Stimulated activated CD8-positive, alpha-beta memory T cell treated with anti-CD3 and anti-CD28 coated beads, Interleukin-7, amount 100 ng/mL, for 1 hour (primary cell): ENCODE results near the gene HCK.
"Not testable (repeated sequence)": the region's sequence is repeated elsewhere in the genome, so short reads cannot be mapped to it uniquely, and the experiment has no call there.

Experiments
- DNase-seq, 2 donors: peaks; one replicate each; pipeline ENCODE4 v3.0.0-alpha.2; 2020; ENCODE audit warnings: low read depth in 2 of 2

HCK gene

GRCh38 chr20:32091888-32092346 lies 39.9 kb downstream of the HCK start:
- peak; percentile 43 to 58 for DNase-seq

DNA sequence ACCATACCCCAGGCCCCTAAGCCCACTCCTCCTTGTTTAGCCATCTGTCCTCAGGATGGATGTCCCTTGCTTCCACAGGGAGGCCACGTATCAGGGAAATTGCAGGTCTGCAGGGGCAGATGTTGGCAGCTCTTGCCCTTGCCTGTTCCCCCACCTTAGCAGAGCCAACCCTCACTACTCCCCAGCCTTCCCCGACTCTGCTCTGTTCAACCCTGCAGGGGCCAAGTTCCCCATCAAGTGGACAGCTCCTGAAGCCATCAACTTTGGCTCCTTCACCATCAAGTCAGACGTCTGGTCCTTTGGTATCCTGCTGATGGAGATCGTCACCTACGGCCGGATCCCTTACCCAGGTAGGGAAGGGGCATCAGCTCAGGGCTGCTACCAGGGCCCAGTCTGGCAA lies 46.7 kb downstream of the HCK start:
- DNase-seq, result no peak

DNA sequence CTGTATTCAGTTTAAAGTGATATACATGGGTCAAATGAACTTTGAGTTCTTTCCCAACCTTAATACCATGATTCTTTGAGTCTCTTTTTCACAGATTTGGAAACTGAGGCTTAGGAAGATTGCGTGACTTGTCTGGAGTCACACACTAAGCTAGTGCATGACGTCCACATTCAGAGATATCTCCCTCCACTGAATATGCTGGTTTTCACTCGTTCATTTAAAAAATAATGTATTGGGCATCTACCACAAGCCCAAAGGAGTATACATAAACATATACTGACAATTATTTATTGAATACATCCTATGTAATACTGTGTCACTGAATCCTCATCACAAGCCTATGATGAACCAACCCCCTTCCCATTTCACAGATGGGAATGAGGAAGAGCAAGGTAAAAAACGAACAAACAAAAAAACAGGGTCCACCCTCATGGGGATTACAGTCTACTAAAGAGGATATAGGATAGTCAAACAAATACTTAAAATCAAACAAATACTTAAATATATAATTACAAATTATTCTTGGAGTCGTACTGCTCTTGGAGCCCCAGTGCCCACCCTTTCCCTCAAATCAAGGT lies 56.9 kb downstream of the HCK start:
- no peak for DNase-seq

- peak; percentile 70 to 79 for DNase-seq
Measured at GRCh38 chr20:32109392-32110172, 57.5 kb downstream of the HCK start, which contains the start of gene TM9SF4. TSS of gene TM9SF4 (plus strand) at chr20:32109714. CDS start at chr20:32109741, 27 bp downstream.

DNA sequence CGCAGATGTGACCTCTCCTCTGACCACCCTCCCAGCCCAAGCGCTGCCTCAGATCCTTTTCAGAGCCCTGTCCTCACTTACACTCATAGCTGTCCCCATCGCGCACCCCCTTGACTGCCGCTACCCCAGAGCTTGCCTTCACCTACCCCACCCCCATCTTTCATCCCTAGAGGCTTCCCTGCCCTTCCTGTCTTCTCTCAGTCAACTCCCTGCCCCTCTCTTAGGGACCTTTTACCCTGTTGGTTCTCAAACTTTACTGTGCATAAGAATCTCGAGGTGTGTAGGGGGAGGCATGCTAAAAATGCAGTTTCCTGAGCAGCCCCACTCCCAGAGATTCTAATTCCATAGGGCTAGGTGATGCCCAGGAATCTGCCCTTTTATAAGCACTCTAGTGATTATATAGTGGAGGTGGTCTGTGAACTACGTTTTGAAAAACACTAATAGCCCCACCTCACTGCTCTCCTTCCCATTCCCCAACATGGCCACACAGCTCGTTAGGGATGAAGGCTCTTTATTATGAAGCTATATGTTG lies 58.2 kb downstream of the HCK start:
- no peak for DNase-seq

DNA sequence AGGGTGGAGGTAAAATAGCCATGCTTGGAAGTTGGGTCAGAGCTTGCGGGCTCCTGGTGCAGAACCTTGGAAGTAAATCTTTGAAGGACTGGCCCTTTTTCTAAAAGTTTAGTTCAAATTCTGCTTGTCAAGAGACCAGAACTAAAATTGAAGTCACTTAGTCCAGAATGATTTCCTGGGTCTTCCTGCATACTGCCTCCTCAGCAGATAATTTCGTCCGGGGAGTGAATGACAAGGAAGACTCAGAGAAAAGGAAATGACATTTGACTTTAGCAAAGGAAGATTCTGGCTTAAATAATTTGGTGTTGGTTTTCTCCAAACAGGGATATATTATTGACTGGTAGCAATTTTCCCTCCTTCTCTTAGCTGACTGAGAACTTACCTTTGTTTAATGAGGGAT lies 58.7 kb downstream of the HCK start:
- DNase-seq, result no peak

GRCh38 chr20:32111156-32111686 lies 59.2 kb downstream of the HCK start:
- no peak for DNase-seq

GRCh38 chr20:32111753-32112152 lies 59.7 kb downstream of the HCK start:
- no peak for DNase-seq

GRCh38 chr20:32112841-32113240 lies 60.8 kb downstream of the HCK start:
- no peak for DNase-seq

DNA sequence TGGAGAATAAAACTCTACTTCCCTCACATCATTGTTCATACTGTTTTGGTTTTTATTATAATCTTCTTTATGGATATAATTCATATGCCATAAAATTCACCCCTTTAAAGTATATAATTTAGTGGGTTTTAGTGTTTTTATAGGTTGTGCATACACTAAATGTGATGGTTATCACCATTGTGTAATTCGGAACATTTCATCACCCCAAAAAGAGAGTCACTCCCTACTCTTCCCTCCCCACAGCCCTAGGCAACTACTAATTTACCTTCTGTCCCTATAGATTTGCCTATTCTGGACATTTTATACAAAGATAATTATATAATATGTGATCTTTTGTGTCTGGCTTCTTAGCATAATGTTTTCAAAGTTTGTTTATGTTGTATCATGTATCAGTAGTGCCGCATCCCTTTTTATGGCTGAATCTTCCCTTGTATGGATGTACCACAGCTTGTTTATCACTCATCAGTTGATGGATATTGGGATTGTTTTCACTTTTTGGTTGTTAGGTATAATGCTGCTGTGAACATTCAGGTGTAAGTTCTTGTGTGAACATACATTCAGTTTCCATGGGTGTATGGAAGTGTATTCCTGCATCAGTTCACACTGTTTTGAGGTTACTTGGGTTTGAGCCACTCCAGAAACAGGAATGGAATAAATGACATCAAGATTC lies 61.7 kb downstream of the HCK start:
- DNase-seq, result no peak

DNA sequence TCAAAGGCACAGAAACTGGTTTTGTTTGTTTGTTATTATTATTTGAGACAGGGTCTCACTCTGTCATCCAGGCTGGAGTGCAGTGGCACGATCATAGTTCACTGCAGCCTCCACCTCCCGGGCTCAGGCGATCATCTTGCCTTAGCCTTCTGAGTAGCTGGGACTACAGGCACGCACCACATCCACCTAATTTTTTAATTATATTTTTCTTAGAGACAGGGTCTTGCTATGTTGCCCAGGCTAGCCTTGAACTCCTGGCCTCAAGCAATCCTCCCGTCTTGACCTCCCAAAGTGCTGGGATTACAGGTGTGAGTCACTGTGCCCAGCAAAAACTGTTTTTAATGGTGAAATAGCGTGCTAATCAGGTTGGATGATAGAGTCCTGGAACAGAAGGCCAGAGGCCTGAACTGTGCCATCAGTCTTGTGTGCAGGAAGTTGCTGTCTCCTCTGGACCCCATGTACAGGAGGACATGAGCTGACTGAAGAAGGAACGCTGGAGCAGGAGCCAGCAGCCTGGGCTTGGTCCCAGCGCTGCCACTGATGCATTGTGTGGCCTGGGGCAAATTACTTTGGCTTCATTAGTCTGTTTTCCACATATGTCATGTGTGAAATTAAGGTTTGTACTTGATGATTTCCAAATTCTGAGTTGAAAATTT lies 62.4 kb downstream of the HCK start:
- DNase-seq, result no peak

DNA sequence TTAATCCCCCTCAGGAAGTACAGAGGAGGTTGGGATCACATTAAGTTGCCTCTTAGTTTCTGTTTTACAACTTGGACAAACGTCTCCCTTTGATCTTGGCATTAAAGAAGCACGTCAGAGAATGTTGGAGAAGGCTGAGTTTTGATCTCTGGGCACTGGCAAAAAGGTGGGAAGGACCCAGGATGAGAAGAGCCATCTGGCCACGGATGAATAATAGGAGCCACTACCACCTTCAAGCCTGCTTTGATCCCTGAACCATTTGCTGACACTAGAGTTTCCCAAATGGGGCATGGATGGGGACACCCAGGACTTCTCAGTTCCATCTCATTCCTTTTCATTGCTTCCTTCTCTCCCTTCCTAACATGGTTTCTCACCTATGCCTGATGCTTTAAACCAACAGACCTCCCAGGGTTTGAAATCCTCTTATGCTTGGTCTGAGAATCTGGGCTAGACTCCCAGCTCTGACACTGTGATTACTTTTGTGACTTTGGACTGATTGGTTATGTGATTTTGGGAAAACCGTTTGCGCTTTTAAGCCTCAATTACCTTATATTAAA lies 63.2 kb downstream of the HCK start:
- DNase-seq, result no peak

DNA sequence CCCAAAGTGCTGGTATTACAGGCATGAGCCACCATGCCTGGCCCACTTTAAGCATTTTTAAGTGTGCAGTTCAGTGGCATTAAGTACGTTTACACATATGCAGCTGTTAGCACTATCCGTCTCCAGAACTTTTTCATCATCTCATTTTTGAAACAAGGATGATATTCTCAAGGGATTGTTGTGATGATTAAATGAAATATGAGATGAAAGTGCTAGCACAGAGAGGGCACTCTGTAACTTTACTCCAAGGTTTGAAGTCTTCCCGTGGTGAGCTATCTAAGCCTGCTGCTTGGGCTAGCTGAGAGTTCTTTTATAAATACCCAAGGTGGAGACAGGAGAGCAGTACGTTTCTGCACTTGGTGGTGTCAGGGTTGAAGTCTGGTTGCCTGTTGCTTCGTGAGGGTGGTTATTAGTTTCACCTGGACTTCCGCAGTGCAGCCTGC lies 64.1 kb downstream of the HCK start:
- no peak for DNase-seq

GRCh38 chr20:32116796-32117195 lies 64.8 kb downstream of the HCK start:
- DNase-seq, result not testable (repeated sequence)

- not testable (repeated sequence) for DNase-seq
Measured at GRCh38 chr20:32118427-32118826, 66.4 kb downstream of the HCK start.

- DNase-seq, result no peak
Measured at GRCh38 chr20:32119734-32120133, 67.7 kb downstream of the HCK start.

- not testable (repeated sequence) for DNase-seq
Measured at GRCh38 chr20:32121908-32122307, 69.9 kb downstream of the HCK start.

GRCh38 chr20:32123088-32123487 lies 71.0 kb downstream of the HCK start:
- no peak for DNase-seq

GRCh38 chr20:32124916-32125454 lies 72.9 kb downstream of the HCK start:
- no peak for DNase-seq

- DNase-seq, result no peak
Measured at GRCh38 chr20:32125506-32125905, 73.5 kb downstream of the HCK start.

DNA sequence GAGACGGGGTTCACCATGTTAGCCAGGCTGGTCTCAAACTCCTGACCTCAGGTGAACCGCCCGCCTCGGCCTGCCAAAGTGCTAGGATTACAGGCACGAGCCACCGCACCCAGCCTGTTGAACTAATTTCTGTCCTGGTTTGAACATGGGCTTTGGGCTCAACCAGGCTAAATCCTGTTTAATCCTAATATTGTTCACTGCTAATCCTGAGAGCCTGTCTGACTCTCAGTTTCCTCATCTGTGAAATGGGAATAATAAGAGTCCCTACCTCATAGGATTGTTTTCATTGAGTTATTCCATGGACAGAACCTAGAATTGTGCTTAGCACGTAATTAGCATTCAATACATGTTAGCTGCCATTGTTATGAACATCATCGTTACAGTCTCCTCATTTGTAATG lies 74.9 kb downstream of the HCK start:
- no peak for DNase-seq
